Stimulated activated CD4-positive, alpha-beta T cell treated with anti-CD3 and anti-CD28 coated beads, TNF-alpha, amount 100 ng/mL, for 48 hours (primary cell): Measurements from ENCODE around the gene SLC17A7.

ENCODE experiments used
- DNase-seq, 3 donors: peaks; one replicate each; pipeline ENCODE4 v3.0.0-alpha.2; 2020; ENCODE audit warnings: low read depth in 3 of 3

The SLC17A7 gene

DNA sequence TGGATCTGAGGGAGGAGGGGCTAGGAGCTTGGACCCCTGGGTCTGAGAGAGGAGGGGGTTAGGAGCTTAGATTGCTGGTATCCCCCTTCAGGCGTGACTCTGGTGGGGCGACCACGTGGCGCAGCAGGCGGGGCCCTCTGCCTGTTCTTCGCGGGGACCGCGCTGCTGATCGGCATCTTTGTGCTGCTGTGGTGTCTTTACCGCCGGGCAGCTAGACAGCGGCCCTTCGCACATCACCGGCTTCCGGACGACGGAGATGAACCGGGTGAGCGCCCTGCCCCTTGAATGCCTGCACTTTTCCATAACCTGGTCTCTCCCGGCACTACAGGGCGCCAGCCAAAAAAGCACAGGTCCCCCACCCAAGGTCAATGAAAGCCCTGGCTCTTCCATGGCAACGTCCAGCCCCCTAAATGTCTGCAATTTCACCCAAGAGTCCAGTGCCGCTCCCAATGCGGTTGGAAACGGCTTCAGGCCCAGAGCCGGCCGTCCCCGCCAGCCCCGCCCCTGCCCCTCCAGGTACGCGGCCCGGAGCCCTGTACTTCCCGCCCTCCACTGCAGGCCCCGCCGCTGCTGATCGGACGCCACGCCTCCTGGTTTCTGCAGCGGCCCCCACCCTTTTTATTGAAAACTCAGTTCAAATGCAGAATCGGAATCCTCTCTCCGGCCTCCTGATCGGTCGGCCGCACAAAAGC, 13.3 kb downstream of the SLC17A7 start:
- no peak for DNase-seq

GRCh38 chr19:49427339-49427738, 14.0 kb downstream of the SLC17A7 start:
- no peak for DNase-seq

GRCh38 chr19:49425922-49426592, 15.3 kb downstream of the SLC17A7 start:
- DNase-seq, result peak in 1 of 3 donors; percentile 49

- DNase-seq, result no peak
These were observed 16.1 kb downstream of the SLC17A7 start, which contains the start of gene GFY for GRCh38 chr19:49425178-49425577. TSS of gene GFY (plus strand) at chr19:49425388. CDS start at chr19:49426431, 1,043 bp downstream.

- no peak for DNase-seq
These were observed 17.4 kb downstream of the SLC17A7 start for GRCh38 chr19:49423985-49424303.

GRCh38 chr19:49423071-49423984, 18.0 kb downstream of the SLC17A7 start, which contains the start of gene PTH2:
TSS of gene PTH2 (minus strand) at chr19:49423441. CDS start at chr19:49423339, 102 bp downstream.
- no peak for DNase-seq

- peak in 1 of 3 donors; percentile 47 for DNase-seq
These were observed 18.8 kb downstream of the SLC17A7 start for GRCh38 chr19:49422407-49423070.

DNA sequence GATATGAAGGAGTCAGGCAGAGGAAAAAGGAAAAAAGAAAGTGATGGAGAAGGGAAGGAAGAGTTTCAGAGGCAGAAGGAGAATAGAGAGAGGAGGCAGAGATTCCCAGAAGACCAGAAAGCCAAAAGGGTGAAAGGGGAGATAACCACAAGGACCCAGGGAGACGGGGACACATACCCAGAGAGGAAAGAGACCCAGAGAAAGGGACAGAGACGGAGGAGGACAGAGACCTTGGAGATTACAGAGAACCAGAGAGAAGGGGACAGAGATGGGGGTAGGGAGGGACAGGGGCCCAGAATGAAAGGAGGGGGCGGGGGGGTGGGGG, 19.5 kb downstream of the SLC17A7 start:
- DNase-seq, result no peak

DNA sequence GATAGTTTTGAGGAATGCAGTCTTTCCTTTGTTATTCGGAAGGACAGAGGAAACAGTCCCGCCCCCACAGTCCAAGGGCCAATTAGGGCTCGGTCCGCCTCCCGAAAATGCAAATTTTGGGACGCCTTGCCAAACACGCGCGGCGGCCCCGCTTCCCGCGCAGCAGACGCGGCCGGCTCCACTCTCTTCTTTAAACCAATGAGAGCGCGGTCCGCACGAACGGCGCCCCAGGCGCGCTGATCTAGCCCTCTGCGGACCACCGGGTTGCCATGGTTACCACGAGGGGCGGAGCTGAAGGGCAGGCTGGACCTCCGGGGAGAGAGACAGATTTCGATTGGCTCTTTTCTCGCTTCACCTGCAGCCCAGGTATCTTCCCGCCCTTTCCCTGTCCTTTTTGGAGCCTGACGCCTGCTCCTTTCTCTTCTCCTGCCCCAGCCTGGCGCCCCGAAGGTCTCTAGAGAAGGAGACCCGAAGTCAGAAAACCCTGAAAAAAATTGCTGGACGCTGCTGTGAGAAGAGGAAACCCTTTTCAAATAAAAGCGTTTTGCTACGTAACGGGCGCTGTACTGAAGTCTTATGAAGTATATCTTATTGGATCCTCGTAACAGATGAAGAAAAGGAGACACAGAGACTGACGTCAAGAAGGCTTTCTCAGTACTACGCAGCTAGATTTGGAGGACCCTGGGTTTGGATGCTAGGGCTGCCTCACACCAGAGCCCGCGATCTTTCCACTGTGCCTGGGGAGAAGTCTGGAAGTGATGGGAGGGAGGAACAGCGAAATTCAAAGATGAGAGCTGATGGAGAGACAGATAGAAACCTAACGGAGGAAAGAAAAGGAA, 20.1 kb downstream of the SLC17A7 start:
- peak in 2 of 3 donors; percentile 34 to 46 for DNase-seq

GRCh38 chr19:49420227-49420626, 21.1 kb downstream of the SLC17A7 start:
- DNase-seq, result no peak

DNA sequence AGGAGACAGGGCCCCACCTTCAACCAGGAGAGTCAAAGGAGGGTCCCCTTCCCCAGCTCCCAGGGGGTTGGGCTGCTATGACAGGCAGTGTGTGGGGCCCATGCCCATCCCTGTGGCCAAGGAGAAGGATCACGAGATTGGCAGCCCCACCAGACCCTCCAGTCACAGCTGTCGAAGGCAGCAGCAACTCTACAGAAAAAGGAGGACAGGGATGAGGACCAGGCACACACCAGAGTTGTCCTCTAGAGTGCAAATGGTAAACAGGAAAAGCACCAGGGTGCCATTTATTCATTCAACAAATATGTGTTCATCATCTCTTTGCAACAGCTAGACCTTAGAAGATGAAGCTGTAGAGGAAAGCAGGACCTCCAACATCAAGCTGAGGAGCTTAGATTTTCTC, 22.2 kb downstream of the SLC17A7 start:
- DNase-seq, result no peak

DNA sequence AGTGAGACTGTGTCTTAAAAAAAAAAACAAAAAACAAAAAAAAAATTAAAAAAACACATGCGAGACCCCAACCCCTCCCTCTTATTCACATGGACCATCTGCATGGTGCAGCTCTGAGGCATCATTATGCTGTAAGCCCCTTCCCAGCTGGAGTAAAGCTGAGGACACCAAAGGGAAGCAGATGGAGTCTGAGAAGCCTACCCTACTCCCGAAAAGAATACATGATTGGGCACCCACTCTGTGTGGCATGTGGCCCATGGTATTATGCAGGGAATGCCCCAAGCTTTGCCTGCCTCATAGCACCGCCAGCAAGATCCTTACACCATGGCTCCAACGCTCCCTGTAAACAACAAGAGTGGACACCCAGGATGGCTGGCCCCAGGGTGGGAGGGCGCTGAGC, 22.8 kb downstream of the SLC17A7 start:
- DNase-seq, result no peak

- DNase-seq, result no peak
These were observed 24.2 kb downstream of the SLC17A7 start for GRCh38 chr19:49417088-49417487.

DNA sequence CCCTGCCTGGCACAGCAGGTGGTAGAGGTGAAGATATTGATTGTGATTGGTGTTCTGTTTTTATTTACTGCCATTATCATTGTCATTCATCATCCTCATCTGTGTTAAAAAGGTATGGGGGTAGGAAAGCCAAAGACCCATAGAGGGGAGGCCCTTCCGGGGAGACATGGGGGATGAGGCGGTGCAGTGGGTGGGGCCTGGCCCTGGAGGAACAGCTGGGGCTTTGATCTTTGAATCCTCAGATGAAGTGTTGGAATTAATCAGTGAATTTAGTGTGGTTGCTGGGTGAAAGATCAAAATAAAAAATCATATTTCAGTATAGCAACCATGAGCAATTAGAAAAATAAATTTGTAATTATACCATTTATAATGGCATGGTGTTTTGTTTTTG, 25.5 kb downstream of the SLC17A7 start:
- no peak for DNase-seq

- DNase-seq, result no peak
These were observed 26.1 kb downstream of the SLC17A7 start for GRCh38 chr19:49415102-49415809.

DNA sequence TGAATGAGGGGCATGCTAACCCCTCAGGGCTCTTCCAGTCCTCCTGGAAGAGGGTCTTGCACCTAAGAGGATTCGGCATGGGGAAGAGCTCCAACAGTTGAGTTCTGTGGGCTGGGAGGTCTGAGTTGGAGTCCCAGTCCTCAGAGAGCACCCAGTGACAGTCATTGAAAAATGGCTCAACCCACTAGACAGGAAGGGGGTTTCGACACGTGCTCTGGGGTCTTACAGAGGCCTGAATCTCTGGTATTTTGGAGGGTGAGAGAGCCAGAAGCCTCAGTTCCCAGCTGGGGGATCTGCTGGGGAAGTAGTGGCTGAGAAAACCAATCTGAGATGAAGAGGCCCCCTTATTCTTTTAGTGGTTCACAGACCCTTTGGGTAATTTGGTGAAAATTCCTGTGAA, 27.1 kb downstream of the SLC17A7 start:
- DNase-seq, result no peak

DNA sequence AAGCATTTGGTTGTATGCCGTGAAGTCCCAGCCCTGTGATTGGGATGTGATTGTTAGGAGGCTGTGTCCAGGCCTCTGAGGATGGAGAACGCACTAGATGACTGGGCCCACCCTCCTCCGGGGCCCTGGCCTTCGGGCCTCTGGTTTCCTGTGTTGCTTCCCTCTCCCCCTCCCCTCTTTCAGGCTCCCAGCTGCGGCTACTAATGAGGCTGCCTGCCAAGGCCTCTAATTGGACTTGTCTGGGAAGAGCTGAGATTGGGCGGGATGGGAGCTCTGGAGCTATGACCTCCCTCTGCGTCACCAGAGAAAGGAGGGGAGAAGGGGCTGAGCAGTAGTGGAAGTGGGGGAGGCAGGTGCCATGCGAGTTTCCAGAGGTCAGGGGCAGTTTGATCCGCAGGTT, 28.0 kb downstream of the SLC17A7 start:
- no peak for DNase-seq

- no peak for DNase-seq
These were observed 29.5 kb downstream of the SLC17A7 start for GRCh38 chr19:49411681-49412326.

DNA sequence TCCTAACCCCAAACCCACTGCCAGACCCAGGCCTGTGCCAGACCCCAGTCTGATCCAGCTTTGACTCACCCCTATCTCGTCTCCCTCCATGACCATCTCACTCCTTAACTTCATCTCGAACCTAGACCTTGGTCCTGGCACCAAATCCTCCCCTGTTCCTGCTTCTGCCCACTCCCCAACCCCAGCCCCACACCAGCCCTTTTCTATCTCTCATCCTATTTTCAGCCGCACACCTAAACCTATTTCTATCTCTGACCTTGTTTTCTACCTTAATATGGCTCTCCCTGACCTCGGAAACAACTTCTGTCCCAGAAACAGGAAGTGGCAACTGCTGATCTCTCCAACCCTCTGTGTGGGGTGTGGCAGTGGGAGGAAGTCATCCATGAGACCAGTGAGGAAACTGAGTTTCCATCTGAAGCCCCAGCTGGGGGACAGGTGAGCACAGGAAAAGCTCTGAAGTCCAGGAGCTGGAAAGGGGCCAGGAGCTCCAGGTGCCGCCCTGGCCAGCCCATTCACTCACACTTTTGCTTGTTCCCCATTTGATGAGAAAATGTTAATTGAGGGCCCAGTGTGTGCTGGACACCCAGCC, 31.8 kb downstream of the SLC17A7 start:
- no peak for DNase-seq
